ENCODE data around the gene CD247. TPM values are rescaled to one million over a fixed set of nuclear protein-coding genes. Genes with fewer than 3 reads are reported as not detected.

CD247 gene
- total RNA-seq, 3 donors from 2014 or later, result 63.7 to 93.5 (median 73.2) TPM

DNA sequence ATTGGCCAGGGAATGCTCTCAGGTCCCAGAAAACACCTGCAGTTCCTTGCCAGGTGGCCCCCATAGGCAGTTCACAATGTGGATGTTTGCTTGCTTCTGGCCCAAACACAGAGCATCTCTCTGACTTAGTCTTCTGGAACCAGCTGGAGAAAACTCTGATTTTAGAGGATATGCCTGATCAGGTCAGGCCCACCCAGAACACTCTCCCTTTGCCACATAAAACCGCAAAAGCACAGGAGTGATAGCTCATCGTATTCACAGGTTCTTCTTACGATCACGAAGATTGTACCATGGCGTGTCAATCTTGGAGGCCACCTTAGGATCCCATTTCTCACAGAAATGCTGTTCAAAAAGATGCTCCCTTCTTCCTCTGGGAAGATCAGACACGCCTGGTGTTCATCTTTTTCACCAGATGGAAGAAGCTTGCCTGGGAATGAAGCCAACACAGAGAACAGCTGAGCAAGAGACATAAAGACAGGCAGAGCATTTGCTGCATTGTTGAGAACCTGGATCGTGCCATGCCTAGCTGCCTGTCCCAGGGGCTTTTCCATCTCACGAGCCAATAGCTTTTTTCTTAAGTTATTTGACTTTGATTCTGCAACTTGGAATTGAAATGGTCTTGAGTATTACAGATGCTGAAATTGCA, 11.6 kb upstream of the CD247 start:
- Mint-ChIP-seq H3K36me3 (ENCODE audit: insufficient read depth) (no peaks in the 10 kb centered on the region), H3K27me3 (ENCODE audit: low read depth) (no peaks in the 10 kb centered on the region), H3K9me3 (no peaks in the 10 kb centered on the region), H3K4me3 (no peak overlapping the region), H3K4me1 (ENCODE audit: low read depth) (no peaks in the 10 kb centered on the region)
- DNase-seq (no peak), ATAC-seq (no peak)

DNA sequence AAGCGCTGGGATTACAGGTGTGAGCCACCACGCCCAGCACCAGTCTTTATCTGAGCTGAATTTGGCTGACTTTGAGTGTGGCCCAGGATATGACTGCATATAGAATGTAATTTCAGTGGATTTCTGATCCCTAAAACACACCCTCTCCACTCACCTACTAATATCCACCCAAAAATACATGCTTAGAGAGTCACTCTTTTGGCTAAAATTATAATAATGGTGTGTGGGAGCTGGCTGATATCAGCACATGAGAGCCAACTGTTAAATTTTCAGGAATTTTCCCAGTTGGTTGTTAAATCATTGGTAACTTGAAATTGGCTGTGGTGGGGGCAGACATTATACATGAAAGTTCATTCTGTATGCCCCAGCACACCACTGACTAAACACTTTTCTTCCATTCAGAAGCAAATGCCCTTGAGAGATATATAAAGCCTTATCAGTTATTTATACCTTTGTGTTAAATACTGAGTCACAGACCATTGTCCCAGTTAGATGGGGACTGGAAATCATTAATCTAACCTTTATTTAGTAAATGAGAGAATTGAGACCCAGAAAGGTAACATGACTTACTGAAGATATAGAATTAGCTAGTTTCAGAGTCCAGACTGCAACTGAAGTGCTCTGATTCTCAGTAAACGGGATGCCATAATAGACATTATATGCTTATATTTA, 9.9 kb upstream of the CD247 start:
- ATAC-seq (no peak), DNase-seq (no peak)
- Mint-ChIP-seq H3K4me3 (no peak overlapping the region), H3K36me3 (ENCODE audit: insufficient read depth) (no peaks in the 10 kb centered on the region), H3K27me3 (ENCODE audit: low read depth) (no peaks in the 10 kb centered on the region), H3K4me1 (ENCODE audit: low read depth) (no peaks in the 10 kb centered on the region), H3K9me3 (no peaks in the 10 kb centered on the region)

DNA sequence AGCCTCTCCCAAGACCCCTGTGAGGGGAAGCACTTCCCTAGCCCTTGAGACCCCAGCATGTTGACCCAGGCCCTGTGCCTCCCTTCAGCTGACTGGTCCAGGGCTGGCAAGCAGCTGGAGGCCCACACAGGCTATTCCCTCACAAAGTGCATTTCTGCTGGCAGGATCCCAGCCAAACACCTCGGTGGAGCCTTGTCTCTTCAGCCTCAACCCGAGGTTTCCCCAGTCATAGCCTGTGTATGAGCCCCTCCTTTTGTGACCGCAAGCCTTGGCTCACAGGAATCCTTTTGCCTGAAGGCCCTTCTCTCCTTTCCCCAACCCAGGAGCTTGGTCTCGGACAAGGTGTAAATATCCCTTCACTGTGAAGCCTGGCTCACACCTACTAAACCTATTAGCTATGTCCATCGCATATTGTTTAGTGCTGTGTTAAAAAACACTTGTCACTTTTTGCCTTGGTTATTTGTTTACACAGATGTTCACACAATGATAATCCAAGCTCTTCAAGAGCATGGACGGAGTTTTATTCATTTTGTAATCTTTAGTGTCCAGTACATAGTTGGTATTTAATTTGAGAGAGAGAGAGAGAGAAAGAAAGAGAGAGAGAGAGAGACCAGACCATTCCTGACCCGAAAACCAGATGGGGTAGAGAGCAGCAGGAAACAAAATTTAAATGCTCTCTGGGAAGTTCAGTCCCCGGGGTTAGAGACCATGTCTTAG, 8.5 kb upstream of the CD247 start:
- ATAC-seq, result no peak
- Mint-ChIP-seq H3K9me3 (no peaks in the 10 kb centered on the region), H3K4me3 (no peak overlapping the region), H3K27me3 (ENCODE audit: low read depth) (no peaks in the 10 kb centered on the region), H3K36me3 (ENCODE audit: insufficient read depth) (no peaks in the 10 kb centered on the region), H3K4me1 (ENCODE audit: low read depth) (no peaks in the 10 kb centered on the region)
- no peak for DNase-seq

DNA sequence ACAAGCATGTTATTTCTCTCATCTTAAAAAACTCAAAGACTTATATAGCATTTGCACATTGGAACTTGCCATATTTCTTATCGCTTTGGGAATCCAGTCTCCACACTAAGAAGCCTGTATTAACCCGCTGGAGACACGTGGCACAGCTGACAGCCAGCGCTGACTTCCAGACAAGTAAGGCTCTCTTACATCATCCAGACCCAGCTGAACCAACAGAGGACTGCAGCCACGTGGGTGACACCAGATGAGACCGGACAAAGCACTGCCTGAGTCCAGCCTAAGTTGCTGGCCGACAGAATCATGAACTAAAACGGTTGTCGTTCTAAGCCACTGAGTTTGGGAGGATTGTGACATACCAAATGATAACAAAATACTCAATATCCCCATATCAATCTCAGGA, 6.3 kb upstream of the CD247 start:
- ATAC-seq, result no peak
- H3K27me3 Mint-ChIP-seq (ENCODE audit: low read depth), result no peaks in the 10 kb centered on the region
- peaks cover 6% of the 10 kb centered on the region for H3K4me1 Mint-ChIP-seq (ENCODE audit: low read depth)
- DNase-seq, result no peak
- no peaks in the 10 kb centered on the region for H3K9me3 Mint-ChIP-seq
- H3K36me3 Mint-ChIP-seq (ENCODE audit: insufficient read depth), result no peaks in the 10 kb centered on the region
- H3K4me3 Mint-ChIP-seq, result no peak overlapping the region

DNA sequence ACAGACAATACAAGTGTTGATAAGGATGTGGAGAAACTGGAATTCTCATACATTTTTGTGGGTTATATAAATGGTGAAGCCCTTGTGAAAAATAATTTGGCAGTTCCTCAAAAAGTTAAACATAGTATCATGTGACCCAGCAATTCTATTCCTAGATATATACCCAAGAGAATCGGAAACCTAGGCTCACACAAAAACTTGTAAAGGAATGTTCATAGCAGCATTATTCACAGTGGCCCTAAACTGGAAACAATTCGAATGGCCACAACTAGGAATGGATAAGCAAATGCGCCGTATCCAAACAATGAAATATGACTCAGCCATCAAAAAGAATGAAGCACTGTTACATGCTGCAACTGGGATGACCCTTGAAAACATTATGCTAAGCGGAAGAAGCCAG, 3.9 kb upstream of the CD247 start:
- no peaks in the 10 kb centered on the region for H3K9me3 Mint-ChIP-seq
- H3K4me1 Mint-ChIP-seq (ENCODE audit: low read depth), result peaks cover 14% of the 10 kb centered on the region
- no peak overlapping the region for H3K4me3 Mint-ChIP-seq
- no peak for ATAC-seq
- DNase-seq, result no peak
- H3K27me3 Mint-ChIP-seq (ENCODE audit: low read depth), result no peaks in the 10 kb centered on the region
- H3K36me3 Mint-ChIP-seq (ENCODE audit: insufficient read depth), result peaks cover 2% of the 10 kb centered on the region

DNA sequence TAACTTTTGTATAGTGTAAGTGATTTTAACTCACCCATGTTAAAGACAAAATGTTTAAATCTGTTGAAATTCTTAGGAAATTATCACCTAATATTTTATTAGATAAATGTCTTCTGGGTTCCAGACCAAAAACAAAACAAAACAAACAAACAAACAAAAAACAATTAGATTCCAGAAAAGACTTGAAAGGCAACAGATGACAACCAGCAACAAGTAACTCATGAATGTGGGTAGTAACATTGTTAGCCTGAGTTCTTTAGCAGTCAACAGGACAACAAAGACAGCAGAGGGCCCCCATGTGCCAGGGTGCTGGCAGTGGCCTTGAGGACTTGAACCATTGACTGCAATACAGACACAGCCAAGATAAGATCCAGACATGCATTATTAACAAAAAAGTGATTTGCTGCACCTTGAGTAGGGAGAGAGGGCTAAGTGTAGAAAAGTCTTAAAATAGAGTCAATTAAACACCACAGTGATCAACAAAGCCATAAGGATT, 2.4 kb upstream of the CD247 start:
- ATAC-seq (no peak), DNase-seq (no peak)
- Mint-ChIP-seq H3K4me3 (no peak overlapping the region), H3K4me1 (ENCODE audit: low read depth) (peaks cover 24% of the 10 kb centered on the region), H3K36me3 (ENCODE audit: insufficient read depth) (peaks cover 9% of the 10 kb centered on the region), H3K27me3 (ENCODE audit: low read depth) (no peaks in the 10 kb centered on the region), H3K9me3 (no peaks in the 10 kb centered on the region)

GRCh38 chr1:167517535-167518330, 596 bp downstream of the CD247 start:
- Mint-ChIP-seq H3K9me3 (no peaks in the 10 kb centered on the region), H3K4me3 (peak overlapping the region; percentile 99), H3K36me3 (ENCODE audit: insufficient read depth) (peaks cover 17% of the 10 kb centered on the region), H3K27me3 (ENCODE audit: low read depth) (no peaks in the 10 kb centered on the region), H3K4me1 (ENCODE audit: low read depth) (peaks cover 43% of the 10 kb centered on the region)
- ATAC-seq, result peak; percentile 88 to 90
- DNase-seq, result peak; percentile 89

- H3K9me3 Mint-ChIP-seq, result no peaks in the 10 kb centered on the region
- no peaks in the 10 kb centered on the region for H3K27me3 Mint-ChIP-seq (ENCODE audit: low read depth)
- peaks cover 22% of the 10 kb centered on the region for H3K36me3 Mint-ChIP-seq (ENCODE audit: insufficient read depth)
- peak; percentile 39 for ATAC-seq
- H3K4me3 Mint-ChIP-seq, result peak overlapping the region; percentile 99
- peaks cover 53% of the 10 kb centered on the region for H3K4me1 Mint-ChIP-seq (ENCODE audit: low read depth)
- DNase-seq, result peak; percentile 34
These were observed 1.6 kb downstream of the CD247 start for GRCh38 chr1:167516404-167517388.

- Mint-ChIP-seq H3K27me3 (ENCODE audit: low read depth) (no peaks in the 10 kb centered on the region), H3K4me3 (peak overlapping the region; percentile 99), H3K9me3 (no peaks in the 10 kb centered on the region), H3K36me3 (ENCODE audit: insufficient read depth) (peaks cover 24% of the 10 kb centered on the region), H3K4me1 (ENCODE audit: low read depth) (peaks cover 58% of the 10 kb centered on the region)
- DNase-seq (no peak), ATAC-seq (no peak)
These were observed 2.4 kb downstream of the CD247 start for GRCh38 chr1:167515893-167516321.

DNA sequence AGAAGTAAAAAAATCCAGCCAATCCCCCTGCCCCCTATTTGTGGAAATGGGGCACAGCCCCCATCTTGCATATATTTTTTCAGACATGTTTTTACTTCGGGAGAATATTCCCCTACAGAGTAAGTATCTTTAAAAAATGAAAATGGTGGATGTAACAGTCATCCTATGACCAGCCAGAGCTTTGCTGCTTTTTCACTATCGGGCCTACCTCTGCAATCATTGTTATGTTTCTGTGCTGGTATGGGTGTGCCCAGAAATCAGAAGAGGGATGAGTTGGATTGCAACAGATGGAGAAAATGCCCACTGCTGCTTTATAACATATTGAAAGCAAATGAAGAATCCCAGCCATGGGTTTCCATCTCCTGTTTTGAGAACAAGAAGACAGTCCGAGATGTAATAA, 2.9 kb downstream of the CD247 start:
- no peaks in the 10 kb centered on the region for H3K27me3 Mint-ChIP-seq (ENCODE audit: low read depth)
- H3K9me3 Mint-ChIP-seq, result no peaks in the 10 kb centered on the region
- peaks cover 60% of the 10 kb centered on the region for H3K4me1 Mint-ChIP-seq (ENCODE audit: low read depth)
- peaks cover 26% of the 10 kb centered on the region for H3K36me3 Mint-ChIP-seq (ENCODE audit: insufficient read depth)
- ATAC-seq (peak in 1 of 2 donors; percentile 6), DNase-seq (no peak)
- peak overlapping the region; percentile 99 for H3K4me3 Mint-ChIP-seq

DNA sequence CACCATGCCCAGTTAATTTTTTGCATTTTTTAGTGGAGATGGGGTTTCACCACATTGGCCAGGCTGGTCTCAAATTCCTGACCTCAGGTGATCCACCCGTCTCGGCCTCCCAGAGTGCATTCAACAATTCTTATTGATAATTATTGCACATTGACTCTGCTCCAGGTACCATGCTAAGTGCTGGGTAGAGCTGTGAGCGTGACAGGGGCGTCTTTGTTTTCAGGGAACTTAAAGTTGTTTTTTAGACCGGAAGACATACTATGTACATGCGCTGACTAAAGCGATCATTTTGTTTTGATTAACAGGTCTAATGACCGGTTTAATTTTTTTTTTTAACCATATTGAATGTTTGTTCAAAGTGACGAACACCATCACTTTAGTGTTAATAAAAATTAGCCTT, 4.0 kb downstream of the CD247 start:
- Mint-ChIP-seq H3K9me3 (no peaks in the 10 kb centered on the region), H3K4me1 (ENCODE audit: low read depth) (peaks cover 70% of the 10 kb centered on the region), H3K36me3 (ENCODE audit: insufficient read depth) (peaks cover 34% of the 10 kb centered on the region), H3K27me3 (ENCODE audit: low read depth) (no peaks in the 10 kb centered on the region), H3K4me3 (peak overlapping the region; percentile 99)
- ATAC-seq, result no peak
- no peak for DNase-seq

GRCh38 chr1:167512046-167512654, 6.2 kb downstream of the CD247 start:
- Mint-ChIP-seq H3K4me3 (peak overlapping the region; percentile 79), H3K9me3 (no peaks in the 10 kb centered on the region), H3K36me3 (ENCODE audit: insufficient read depth) (peaks cover 41% of the 10 kb centered on the region), H3K4me1 (ENCODE audit: low read depth) (peaks cover 82% of the 10 kb centered on the region), H3K27me3 (ENCODE audit: low read depth) (no peaks in the 10 kb centered on the region)
- no peak for DNase-seq
- peak; percentile 24 to 41 for ATAC-seq

Measured in activated T-cell treated with anti-CD3 and anti-CD28 coated beads, Interleukin-2, amount 50 U/mL, for 4 hours (primary cell).